Right lobe of liver (tissue), 4 donors: Measurements from ENCODE around the gene NUDT7.

Experiments
- CTCF ChIP-seq, 4 donors: fragments of 200-600 bp in 3 of 4; fragments of 450-650 bp in 1 of 4; IDR thresholded peaks; one replicate each; pipeline versions ENCODE4 v1.5.1 to v1.8.0; 2016 to 2022; ENCODE audit warnings: antibody characterized with exemption in 4 of 4, mild to moderate bottlenecking in 2 of 4
- POLR2A ChIP-seq: fragments of 450-650 bp; IDR thresholded peaks from one replicate; pipeline ENCODE4 v1.6.1; 2017; ENCODE audit warnings: antibody characterized with exemption, mild to moderate bottlenecking
- donor health status: DM: no; HTN: no; CAD: no.
- donor health status: DM: no; HTN: no; CAD: no.
- donor health status: DM: no; HTN: yes; CAD: no.

- TF ChIP-seq CTCF (IDR thresholded peaks at IDR 0.05) (no peak), POLR2A (no peak)
Observed at GRCh38 chr16:77785373-77785764, 63.1 kb downstream of the NUDT7 start.
